Frontal cortex (tissue), 4 donors: ENCODE results near the gene TGFB2. TPM values are rescaled to one million over a fixed set of nuclear protein-coding genes. Genes with fewer than 3 reads are reported as not detected.
"Not testable (repeated sequence)": the region's sequence is repeated elsewhere in the genome, so short reads cannot be mapped to it uniquely, and the experiment has no call there.

Experiments
- DNase-seq, 2 donors: peaks; one replicate each; pipeline ENCODE4 v3.0.0; 2012; ENCODE audit warnings: low spot score in 2 of 2
- FAIRE-seq: peaks from 2 replicates; lab custom pipeline; 2012; peaks lifted over from hg19 to GRCh38; lab: Jason Lieb, UNC
- total RNA-seq: library from RNA; depleted of rRNA; stranded (reverse); fragments of >200 nt; gene quantifications from one replicate; pipeline ENCODE4 v1.2.3, GENCODE V29; 2014
- donor health status: control.
- donor health status: control.
- donor health status: control.

Gene TGFB2
- total RNA-seq, result 19.6 TPM

GRCh38 chr1:218344814-218345672 is at the start of gene TGFB2:
Gene TGFB2 (plus strand): TSS chr1:218345336. CDS start chr1:218346702, 1,366 bp downstream.
- no peak for DNase-seq
- FAIRE-seq, result no peak

- FAIRE-seq (no peak), DNase-seq (no peak)
These were observed 49.0 kb upstream of the TGFB2 start for GRCh38 chr1:218296162-218296561.

DNA sequence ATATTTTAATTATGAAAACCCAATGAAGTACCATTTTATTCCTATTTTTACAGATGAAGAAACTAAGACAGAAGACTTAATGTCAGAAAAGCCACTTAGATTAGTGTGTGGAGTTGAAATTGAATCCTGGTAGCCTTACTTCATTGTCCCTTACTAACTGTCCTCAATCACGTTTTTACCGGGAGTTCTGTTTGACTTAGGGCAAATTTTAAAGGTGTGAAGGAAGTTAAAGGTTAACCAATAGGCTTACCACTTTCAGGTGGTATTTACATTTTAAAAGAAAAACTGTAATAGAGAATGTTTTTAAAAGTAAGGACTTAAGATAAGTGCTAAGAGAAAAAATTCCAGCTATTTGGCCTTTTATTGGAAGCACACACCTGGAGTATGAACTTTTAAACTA is 47.7 kb upstream of the TGFB2 start:
- FAIRE-seq (no peak), DNase-seq (no peak)

GRCh38 chr1:218297867-218298266 is 47.3 kb upstream of the TGFB2 start:
- DNase-seq, result no peak
- no peak for FAIRE-seq

DNA sequence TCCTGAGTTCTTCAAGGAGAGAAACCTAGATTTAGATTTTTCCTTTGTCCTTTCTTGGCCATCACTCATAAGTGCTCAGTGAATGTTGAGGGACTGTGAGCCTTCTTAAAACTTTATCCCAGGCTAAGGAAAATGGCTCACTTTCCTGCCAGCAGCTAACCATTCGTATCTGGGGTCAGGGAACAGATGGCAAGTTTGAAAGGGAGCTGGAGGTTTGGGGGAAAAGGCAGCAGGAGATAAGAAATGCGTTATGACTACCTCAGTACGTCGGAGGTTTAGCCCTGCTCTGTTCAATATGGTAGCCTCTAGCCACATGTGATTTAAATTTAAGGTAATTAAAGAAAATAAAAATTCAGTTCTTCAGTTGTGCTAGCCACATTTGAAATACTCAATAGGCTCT is 46.7 kb upstream of the TGFB2 start:
- DNase-seq (no peak), FAIRE-seq (no peak)

- FAIRE-seq, result peak; percentile 8
These were observed 45.7 kb upstream of the TGFB2 start for GRCh38 chr1:218299416-218299815.

DNA sequence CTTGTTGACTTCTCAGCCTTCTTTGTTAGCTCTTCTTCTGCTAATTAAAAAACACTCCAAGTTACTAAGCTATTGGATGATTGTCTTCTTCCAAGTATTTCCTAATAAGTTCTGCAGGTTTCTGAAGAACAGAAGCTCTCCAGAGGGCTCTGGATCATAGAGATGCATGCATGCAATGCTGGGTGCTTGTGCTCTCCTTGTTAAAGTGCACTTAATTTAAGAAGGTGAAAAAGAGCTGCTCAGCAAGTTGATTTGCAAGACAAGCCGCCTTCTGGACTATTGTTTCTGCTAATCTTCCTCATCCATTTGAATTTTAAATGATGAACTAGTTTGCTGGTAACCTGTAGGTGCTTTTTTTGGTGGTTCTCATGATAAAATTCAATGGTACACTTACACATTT is 43.9 kb upstream of the TGFB2 start:
- DNase-seq (no peak), FAIRE-seq (no peak)

More at GRCh38 chr1:218299416-218299815, 45.7 kb upstream of the TGFB2 start:
- DNase-seq, result no peak

- no peak for FAIRE-seq
- no peak for DNase-seq
These were observed 43.0 kb upstream of the TGFB2 start for GRCh38 chr1:218302155-218302554.

DNA sequence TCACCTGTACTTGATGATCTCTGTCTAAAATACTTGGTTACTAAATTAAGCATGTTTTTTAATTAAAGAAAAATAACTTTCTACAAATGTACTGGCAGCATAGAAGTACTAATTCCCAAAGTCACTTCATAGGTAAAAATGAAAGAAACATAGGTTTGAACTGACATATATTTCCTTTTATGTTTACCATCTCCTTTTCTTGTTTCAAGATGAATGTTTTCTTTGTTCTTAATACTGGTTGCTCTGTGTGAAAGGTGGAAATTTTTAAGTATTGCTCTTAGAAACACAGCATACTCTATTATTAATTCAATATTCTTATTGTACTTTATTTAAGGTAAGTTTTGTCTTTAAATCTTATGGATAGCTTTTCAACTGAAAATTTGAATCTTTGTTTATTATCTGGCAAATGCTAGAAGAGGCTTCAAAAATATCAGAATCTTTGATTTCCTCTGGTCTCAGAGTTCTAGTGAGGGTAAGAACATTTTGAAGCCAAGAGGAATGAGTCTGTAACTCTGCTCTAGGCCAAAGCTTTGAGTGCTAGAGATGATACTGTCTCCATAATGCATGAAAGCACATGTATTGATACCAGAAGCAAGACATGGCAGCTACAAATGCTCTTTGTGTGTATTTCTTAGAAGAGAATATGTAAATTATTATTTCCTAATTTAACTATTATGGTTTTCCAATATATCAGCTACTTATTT is 41.8 kb upstream of the TGFB2 start:
- no peak for FAIRE-seq
- no peak for DNase-seq

DNA sequence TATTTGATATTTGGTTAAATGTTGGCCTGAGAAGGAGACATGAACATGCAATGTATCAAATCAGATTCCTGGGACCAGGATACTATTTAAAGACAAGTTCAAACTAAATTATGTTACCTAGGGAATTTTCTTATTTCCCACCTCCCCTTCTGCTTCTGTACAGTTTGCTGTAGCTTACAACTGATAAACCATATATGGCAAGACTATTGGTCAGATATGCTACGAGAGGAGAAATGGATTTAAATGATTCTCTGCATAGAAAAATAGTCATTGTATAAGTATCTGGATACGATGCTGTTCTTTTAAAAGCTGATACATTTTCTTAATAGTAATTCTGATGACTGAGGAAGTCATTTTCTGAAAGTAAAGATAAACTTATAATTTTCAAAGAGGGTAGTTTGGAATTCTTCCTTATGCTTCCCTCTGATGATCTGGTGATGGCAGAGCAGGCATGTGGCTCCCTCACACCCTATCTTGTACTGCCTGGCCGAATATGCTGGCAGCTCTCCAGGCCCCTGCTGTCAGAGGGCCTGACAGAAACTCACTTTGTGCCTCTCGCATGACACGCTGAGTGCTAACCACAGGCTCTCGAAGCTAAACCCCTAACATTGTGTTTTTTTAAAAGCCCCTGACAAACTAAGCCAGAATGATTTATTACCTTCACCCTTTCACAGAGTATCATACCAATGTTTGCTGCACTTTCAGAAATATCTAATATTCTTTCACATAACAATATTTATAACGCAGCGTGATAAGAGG is 40.7 kb upstream of the TGFB2 start:
- DNase-seq (no peak), FAIRE-seq (no peak)

- FAIRE-seq (no peak), DNase-seq (no peak)
These were observed 39.6 kb upstream of the TGFB2 start for GRCh38 chr1:218305472-218306064.

DNA sequence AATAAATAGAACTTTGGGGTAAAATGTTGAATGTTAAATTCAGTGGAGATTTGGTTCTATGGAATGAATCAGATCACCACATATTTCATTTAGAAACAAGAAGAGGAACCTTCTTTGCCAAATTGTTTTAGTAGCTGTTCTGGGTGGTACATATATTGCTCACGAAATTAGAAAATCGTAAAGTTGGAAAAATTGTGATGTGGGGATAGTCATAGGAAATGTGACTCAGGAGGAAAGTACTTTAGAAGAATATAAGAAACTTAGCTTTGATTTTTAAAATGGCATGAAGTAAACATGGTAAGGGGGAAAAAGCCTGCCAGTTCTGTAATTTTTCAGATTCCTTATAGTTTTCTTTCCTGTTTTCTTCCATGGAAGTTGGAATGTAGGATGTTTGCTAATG is 32.6 kb upstream of the TGFB2 start:
- no peak for DNase-seq
- FAIRE-seq, result no peak

DNA sequence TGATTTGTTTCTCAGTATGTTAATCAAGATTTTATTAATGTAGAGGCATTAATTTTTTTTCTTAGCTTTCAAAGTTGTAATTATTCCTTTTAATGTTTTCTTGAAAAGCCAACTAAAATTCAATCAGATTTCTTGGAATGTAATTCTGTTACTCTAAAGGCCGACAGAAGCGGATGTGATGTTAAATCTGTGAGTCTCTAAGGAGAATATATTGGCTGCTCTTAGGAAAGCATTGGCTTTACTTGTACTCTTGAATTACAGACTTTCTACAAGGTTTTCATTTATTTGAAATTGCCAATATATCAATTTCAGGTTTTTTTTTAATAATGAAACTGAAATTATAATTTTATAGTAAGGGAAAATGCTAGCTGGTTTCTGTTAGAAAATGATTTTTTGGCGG is 30.8 kb upstream of the TGFB2 start:
- FAIRE-seq, result no peak

GRCh38 chr1:218315638-218316037 is 29.5 kb upstream of the TGFB2 start:
- no peak for FAIRE-seq

More for the DNA sequence above, 30.8 kb upstream of the TGFB2 start:
- no peak for DNase-seq

DNA sequence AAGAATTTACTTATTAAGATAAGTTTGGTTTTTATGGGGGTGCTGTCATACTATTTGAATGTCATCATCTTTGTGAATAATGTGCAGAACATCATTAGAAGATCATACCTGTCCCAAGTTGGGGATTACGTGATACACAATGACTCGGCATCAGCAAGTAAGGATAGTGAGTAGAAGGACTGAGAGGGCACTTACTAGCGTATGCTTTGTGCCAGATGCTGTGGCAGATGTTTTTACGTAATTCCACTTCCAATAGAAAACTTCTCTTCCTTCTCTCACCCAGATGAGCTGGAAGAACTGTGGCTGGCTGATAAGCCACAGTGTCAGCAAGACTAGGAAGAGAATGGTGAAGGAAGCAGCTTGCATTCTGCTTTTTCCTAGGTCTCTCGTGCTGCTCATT is 28.1 kb upstream of the TGFB2 start:
- no peak for FAIRE-seq
- no peak for DNase-seq

More at GRCh38 chr1:218315638-218316037, 29.5 kb upstream of the TGFB2 start:
- no peak for DNase-seq

GRCh38 chr1:218320182-218320581 is 25.0 kb upstream of the TGFB2 start:
- not testable (repeated sequence) for FAIRE-seq, DNase-seq

GRCh38 chr1:218322762-218323161 is 22.4 kb upstream of the TGFB2 start:
- no peak for FAIRE-seq
- DNase-seq, result no peak

DNA sequence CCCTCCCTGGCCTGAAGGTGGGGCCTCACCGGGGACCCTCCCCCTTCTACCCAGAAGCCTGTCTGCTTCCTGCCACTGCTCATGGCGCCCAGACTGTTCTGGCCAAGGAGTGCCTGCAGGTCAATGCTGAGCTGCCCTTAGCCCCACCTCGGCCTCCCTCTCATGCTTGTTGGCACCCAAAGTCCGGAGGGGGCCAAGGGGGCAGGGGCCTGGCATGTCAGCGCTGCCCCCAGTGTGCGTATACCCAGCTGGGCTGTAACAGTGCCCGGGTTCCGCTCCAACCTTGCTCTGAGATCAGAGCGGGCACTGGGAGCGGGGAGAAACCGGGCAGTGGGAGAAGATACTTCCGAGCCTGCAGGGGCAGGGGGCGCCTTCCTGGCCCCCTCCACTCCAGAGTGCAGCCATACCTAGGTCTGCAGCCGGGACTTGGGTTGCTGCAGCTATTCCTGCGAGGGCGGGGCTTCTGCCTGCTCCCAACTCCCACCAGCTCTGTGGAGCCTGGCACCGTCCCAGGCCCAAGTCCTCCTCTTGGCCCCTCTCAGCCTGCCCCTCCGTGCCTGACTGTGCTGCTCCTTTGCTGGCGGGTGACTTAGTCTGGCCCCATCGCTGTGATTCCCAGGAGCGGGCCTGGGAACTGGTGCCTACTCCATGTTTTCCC is 21.4 kb upstream of the TGFB2 start:
- FAIRE-seq (no peak), DNase-seq (no peak)

DNA sequence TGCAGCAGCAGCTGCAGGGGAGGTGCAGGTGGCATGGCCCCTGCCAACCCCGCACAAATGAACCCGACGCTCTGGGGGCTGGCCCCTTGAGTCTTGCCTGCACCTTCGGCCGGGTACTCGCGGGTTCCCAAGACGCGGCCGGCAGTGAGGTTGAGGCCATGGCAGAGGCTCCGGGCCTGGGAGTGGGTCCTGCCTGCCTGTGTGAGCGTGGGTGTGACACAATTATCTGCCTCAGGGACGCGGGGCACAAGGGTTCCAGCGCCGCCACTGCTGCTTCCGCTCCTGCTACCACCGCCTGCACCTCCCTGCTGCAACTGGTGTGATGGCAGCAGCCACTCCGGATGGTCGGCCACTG is 20.9 kb upstream of the TGFB2 start:
- no peak for DNase-seq
- FAIRE-seq, result no peak

DNA sequence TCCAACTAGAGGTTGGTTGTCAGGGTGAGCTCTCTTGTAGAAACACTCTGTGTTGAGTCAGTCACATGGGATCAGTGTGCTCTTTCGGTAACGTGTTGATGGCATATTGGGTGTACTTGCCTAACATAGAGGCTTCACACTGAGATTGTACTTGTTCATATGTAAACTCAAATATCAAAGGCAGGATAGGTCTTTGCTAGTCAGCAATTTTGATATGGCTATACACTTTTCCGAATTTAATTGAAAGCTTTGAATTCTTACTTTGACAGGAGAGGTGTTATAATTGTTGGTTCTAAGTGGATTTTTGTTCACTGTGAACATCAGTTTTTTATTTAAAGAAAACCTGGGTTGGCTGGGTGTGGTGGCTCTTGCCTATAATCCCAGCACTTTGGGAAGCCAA is 16.4 kb upstream of the TGFB2 start:
- FAIRE-seq, result no peak
- DNase-seq, result no peak
